ENCODE data around the gene ACVRL1. TPM values are rescaled to one million over a fixed set of nuclear protein-coding genes. Genes with fewer than 3 reads are reported as not detected.

ACVRL1 gene
- total RNA-seq, 4 donors from 2014 or later: 68.4 to 318 (median 80.7) TPM

DNA sequence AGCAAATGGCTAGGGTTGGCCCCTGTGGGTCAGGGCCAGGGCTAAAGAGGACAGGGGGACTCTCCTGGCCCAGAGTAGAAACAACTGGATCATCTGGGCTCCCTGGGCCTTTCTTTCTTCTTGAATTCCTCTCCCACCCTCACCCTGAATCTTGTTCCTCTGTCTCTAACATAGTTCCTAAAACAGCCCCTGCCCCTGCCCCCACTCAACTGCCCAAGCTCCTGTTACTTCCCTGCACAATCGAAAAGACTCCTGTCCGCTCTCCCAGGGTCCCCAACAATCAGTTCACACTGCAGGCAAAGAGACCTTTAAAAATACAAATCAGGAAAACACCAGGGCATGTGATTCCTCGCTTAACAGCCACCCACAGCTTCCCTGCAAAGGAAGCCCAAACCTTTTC lies 37.4 kb upstream of the ACVRL1 start:
- H3K27ac ChIP-seq: peak overlapping the region in 3 of 4 donors; percentile 37 to 81 (median 42)
- WGBS, 2 donors: 67 to 73% methylated on average over 3 of the region's 3 CpGs
- H3K4me3 ChIP-seq: no peak overlapping the region
- peaks cover 0 to 34% (median 6%) of the 10 kb centered on the region in 4 donors for H3K4me1 ChIP-seq
- H3K27me3 ChIP-seq: peaks cover 0 to 9% of the 10 kb centered on the region in 2 donors
- H3K9me3 ChIP-seq: no peaks in the 10 kb centered on the region
- TF ChIP-seq POLR2A (IDR thresholded peaks at IDR 0.05) (no peak), EP300 (IDR thresholded peaks at IDR 0.05) (no peak), CTCF (IDR thresholded peaks at IDR 0.05) (no peak)
- no peak for DNase-seq (ENCODE audit: low spot score in 2 of 2)
- no peaks in the 10 kb centered on the region for H3K36me3 ChIP-seq

DNA sequence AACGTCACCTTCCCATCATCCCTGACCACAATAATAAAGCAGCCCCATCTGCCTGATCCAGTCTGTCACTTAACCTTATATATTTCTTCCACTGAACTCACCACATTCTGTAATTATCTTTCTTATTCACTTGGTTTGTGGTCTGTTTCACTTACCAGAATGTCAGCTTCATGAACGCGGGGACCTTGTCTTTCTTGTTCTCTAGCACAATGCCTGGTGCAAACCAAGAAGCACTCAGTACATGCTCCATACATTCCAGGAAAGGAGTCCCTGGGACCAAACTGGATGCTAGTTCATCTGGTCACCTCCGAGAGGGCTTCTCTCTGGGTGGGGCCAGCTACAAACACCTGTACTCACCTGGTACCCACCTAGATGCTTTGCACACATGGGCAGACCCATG lies 36.8 kb upstream of the ACVRL1 start:
- Histone ChIP-seq H3K4me3 (no peak overlapping the region), H3K4me1 (peaks cover 0 to 29% (median 5%) of the 10 kb centered on the region in 4 donors), H3K27ac (peak overlapping the region in 2 of 4 donors; percentile 37 to 81), H3K36me3 (no peaks in the 10 kb centered on the region), H3K27me3 (peaks cover 0 to 9% of the 10 kb centered on the region in 2 donors), H3K9me3 (no peaks in the 10 kb centered on the region)
- TF ChIP-seq CTCF (IDR thresholded peaks at IDR 0.05): no peak
- no peak for TF ChIP-seq POLR2A (IDR thresholded peaks at IDR 0.05)
- WGBS, 2 donors: 52 to 61% methylated on average over 4 of the region's 4 CpGs
- no peak for DNase-seq (ENCODE audit: low spot score in 2 of 2)

- Histone ChIP-seq H3K27ac (no peak overlapping the region), H3K4me1 (peaks cover 0 to 26% (median 5%) of the 10 kb centered on the region in 4 donors), H3K36me3 (no peaks in the 10 kb centered on the region), H3K27me3 (peaks cover 0 to 9% of the 10 kb centered on the region in 2 donors), H3K9me3 (no peaks in the 10 kb centered on the region), H3K4me3 (no peak overlapping the region)
- no peak for TF ChIP-seq CTCF (IDR thresholded peaks at IDR 0.05)
- TF ChIP-seq EP300 (IDR thresholded peaks at IDR 0.05): no peak
- no peak for TF ChIP-seq POLR2A (IDR thresholded peaks at IDR 0.05)
- WGBS, 2 donors: 76 to 87% methylated on average over 6 of the region's 6 CpGs
- DNase-seq (ENCODE audit: low spot score in 2 of 2): peak in 1 of 2 donors; percentile 44
Measured at GRCh38 chr12:51871126-51871525, 36.2 kb upstream of the ACVRL1 start.

- no peaks in the 10 kb centered on the region for H3K9me3 ChIP-seq
- H3K4me1 ChIP-seq: peaks cover 0 to 26% (median 5%) of the 10 kb centered on the region in 4 donors
- no peak overlapping the region for H3K27ac ChIP-seq
- no peak for DNase-seq (ENCODE audit: low spot score in 2 of 2)
- WGBS, 2 donors: 70 to 79% methylated on average over 17 of the region's 17 CpGs
- H3K4me3 ChIP-seq: no peak overlapping the region
- H3K27me3 ChIP-seq: peaks cover 0 to 9% of the 10 kb centered on the region in 2 donors
- H3K36me3 ChIP-seq: no peaks in the 10 kb centered on the region
- TF ChIP-seq POLR2A (IDR thresholded peaks at IDR 0.05) (no peak), CTCF (IDR thresholded peaks at IDR 0.05) (no peak), EP300 (IDR thresholded peaks at IDR 0.05) (no peak)
Measured at GRCh38 chr12:51871918-51872688, 35.2 kb upstream of the ACVRL1 start.

- H3K36me3 ChIP-seq: no peaks in the 10 kb centered on the region
- H3K27me3 ChIP-seq: peaks cover 0 to 9% of the 10 kb centered on the region in 2 donors
- 88 to 93% methylated on average over 3 of the region's 3 CpGs for WGBS, 2 donors
- TF ChIP-seq CTCF (IDR thresholded peaks at IDR 0.05) (no peak), POLR2A (IDR thresholded peaks at IDR 0.05) (no peak), EP300 (IDR thresholded peaks at IDR 0.05) (no peak)
- H3K4me3 ChIP-seq: no peak overlapping the region
- DNase-seq (ENCODE audit: low spot score in 2 of 2): no peak
- no peak overlapping the region for H3K27ac ChIP-seq
- no peaks in the 10 kb centered on the region for H3K9me3 ChIP-seq
- H3K4me1 ChIP-seq: peaks cover 0 to 26% (median 5%) of the 10 kb centered on the region in 4 donors
Measured at GRCh38 chr12:51872689-51872981, 34.7 kb upstream of the ACVRL1 start.

Data from tibial nerve (tissue), 4 donors.